ENCODE measurements around the gene GPR158. TPM values are rescaled to one million over a fixed set of nuclear protein-coding genes. Genes with fewer than 3 reads are reported as not detected.

GPR158 gene
- total and polyA plus RNA-seq, 2 of the 8 experiments (the other 6 are each of a cell fraction or from before 2014, with no cell fraction given), result 0.14 to 0.78 TPM

- no peak overlapping the region for H3K18ac ChIP-seq (ENCODE audit: extremely low read depth, low read length)
- no peak overlapping the region for H2BK120ac ChIP-seq (replicated peaks; ENCODE audit: low read depth, low read length)
- H3K36me3 ChIP-seq (ENCODE audit: control insufficient read depth in 2 of 4, insufficient read depth in 4 of 4, low read length in 3 of 4), result no peaks in the 10 kb centered on the region
- no peaks in the 10 kb centered on the region; the same call in 1 of the 2 replicates for H3K23me2 ChIP-seq (ENCODE audit: low read depth, low read length)
- WGBS, 2 experiments (ENCODE audit: extremely low coverage in 1 of 2, insufficient coverage in 1 of 2, insufficient read length in 1 of 2, insufficient replicate concordance in 2 of 2, low coverage in 1 of 2, low lambda C conversion rate in 2 of 2, missing lambda C conversion rate in 1 of 2), result 29% methylated on average over 7 of the region's 7 CpGs; no CpG with 5 or more reads in 1 of the 2 experiments
- H2BK12ac ChIP-seq (ENCODE audit: low read depth, low read length), result no peak overlapping the region
- H2BK20ac ChIP-seq (ENCODE audit: low read length), result no peak overlapping the region
- DNase-seq (ENCODE audit: low read depth in 1 of 2, low spot score in 2 of 2) (peak in 1 of 2 experiments; percentile 17), FAIRE-seq (peak; percentile 42)
- H3K14ac ChIP-seq (ENCODE audit: insufficient read length), result no peak overlapping the region
- ChIA-PET CTCF (ENCODE audit: partially characterized antibody) (interaction anchor here (0.6 to 2.3 kb wide), 28 partner anchors 9 to 1803 kb away, joined by 3 to 16 read pairs (median 3); no protein-coding TSS in a partner anchor), POLR2A (ENCODE audit: partially characterized antibody) (interaction anchor here (0.6 kb wide), 1 partner anchor 188 kb away, joined by 3 read pairs; no protein-coding TSS in a partner anchor)
- no peak overlapping the region for H3K23ac ChIP-seq (ENCODE audit: insufficient read length)
- H3K4ac ChIP-seq (replicated peaks; ENCODE audit: insufficient read length, low read depth, low read length), result no peak overlapping the region
- H4K91ac ChIP-seq (replicated peaks; ENCODE audit: insufficient read length, low read length), result no peak overlapping the region
- H3K79me2 ChIP-seq (ENCODE audit: control insufficient read depth in 1 of 2, insufficient read depth in 2 of 2, low read length in 2 of 2), result no peaks in the 10 kb centered on the region
- H3K79me1 ChIP-seq (ENCODE audit: low read depth, low read length), result no peaks in the 10 kb centered on the region
- H3K9me3 ChIP-seq (ENCODE audit: insufficient read depth in 2 of 2, low read depth in 1 of 2, low read length in 1 of 2), result no peaks in the 10 kb centered on the region
- H3K27me3 ChIP-seq (replicated peaks in 1 of 4; ENCODE audit: control insufficient read depth in 3 of 4, extremely low read depth in 1 of 4, insufficient read depth in 3 of 4, low read length in 3 of 4), result peaks cover 0 to 1% (median 0%) of the 10 kb centered on the region in 4 experiments; a peak in 1 of 7 replicates
- H3K4me1 ChIP-seq (replicated peaks in 1 of 4; ENCODE audit: control insufficient read depth in 3 of 4, insufficient read depth in 4 of 4, low read length in 3 of 4), result no peaks in the 10 kb centered on the region
- H3K27ac ChIP-seq (ENCODE audit: low read depth, low read length), result no peak overlapping the region
- H3K4me3 ChIP-seq (ENCODE audit: extremely low read depth in 1 of 4, insufficient read depth in 2 of 4, low read depth in 3 of 4, low read length in 4 of 4), result no peak overlapping the region
- H2BK15ac ChIP-seq (ENCODE audit: low read length), result no peak overlapping the region
- H2AFZ ChIP-seq (ENCODE audit: low read length), result no peak overlapping the region
- H3K9ac ChIP-seq (replicated peaks in 1 of 4; ENCODE audit: extremely low read depth in 1 of 4, low read depth in 3 of 4, low read length in 3 of 4), result no peak overlapping the region
- no peak overlapping the region for H3K4me2 ChIP-seq (ENCODE audit: insufficient read depth in 1 of 2, low read depth in 2 of 2, low read length in 2 of 2)
- H2AK5ac ChIP-seq (ENCODE audit: low read depth, low read length), result no peak overlapping the region
- no peaks in the 10 kb centered on the region for H4K20me1 ChIP-seq (replicated peaks in 1 of 2; ENCODE audit: control insufficient read depth in 1 of 2, insufficient read depth in 2 of 2, low read length in 2 of 2)
- H4K8ac ChIP-seq (ENCODE audit: extremely low read depth, insufficient read depth, low read length), result no peak overlapping the region
- no peak overlapping the region for H3K56ac ChIP-seq (replicated peaks; ENCODE audit: insufficient read length, low read depth, low read length)
- H2BK5ac ChIP-seq (ENCODE audit: low read depth, low read length), result no peak overlapping the region
- no peak overlapping the region for H4K5ac ChIP-seq (ENCODE audit: insufficient read length, low read depth, low read length)
- TF ChIP-seq RAD21 (IDR thresholded peaks at IDR 0.05 in 1 of 2, conservative IDR thresholded peaks at IDR 0.05 in 1 of 2; ENCODE audit: low read depth in 2 of 2, low read length in 2 of 2) (peak; percentile 89 to 93), BRCA1 (IDR thresholded peaks at IDR 0.05; ENCODE audit: low read depth, low read length) (no peak), CTCF (IDR thresholded peaks at IDR 0.05; ENCODE audit: control extremely low read depth in 1 of 3, insufficient read depth in 1 of 3, low read depth in 1 of 3, low read length in 3 of 3) (peak; percentile 42 to 76 (median 70)), SP4 (IDR thresholded peaks at IDR 0.05; ENCODE audit: low read length) (no peak), POLR2A (IDR thresholded peaks at IDR 0.05; ENCODE audit: control extremely low read depth in 1 of 2, low read depth in 2 of 2, low read length in 2 of 2) (no peak), TBP (IDR thresholded peaks at IDR 0.05; ENCODE audit: low read depth, low read length) (no peak), HDAC2 (IDR thresholded peaks at IDR 0.05; ENCODE audit: borderline replicate concordance in 1 of 2, low read depth in 2 of 2, low read length in 2 of 2) (no peak), MAFK (IDR thresholded peaks at IDR 0.05; ENCODE audit: low read depth, low read length) (no peak), ASH2L (IDR thresholded peaks at IDR 0.05; ENCODE audit: low read length) (no peak)
Measured at GRCh38 chr10:25226775-25227682, 52.2 kb downstream of the GPR158 start.
